Tibial nerve (tissue), 4 donors: ENCODE data around the gene TRIM40.

Experiments
- CTCF ChIP-seq, 5 experiments: fragments of 200-600 bp in 3 of 5; fragments of 450-650 bp in 2 of 5; sonication (generic) in 3 of 5; IDR thresholded peaks; one replicate each; pipeline ENCODE4 v1.5.1; 2016 to 2019; ENCODE audit warnings: antibody characterized with exemption in 5 of 5, mild to moderate bottlenecking in 3 of 5, moderate library complexity in 2 of 5
- EP300 ChIP-seq, 2 donors: sonication (generic); formaldehyde crosslinking; IDR thresholded peaks; one replicate each; pipeline ENCODE4 v1.6.1; 2017; ENCODE audit warnings: antibody characterized with exemption in 2 of 2, mild to moderate bottlenecking in 1 of 2
- POLR2A ChIP-seq, 2 donors: fragments of 450-650 bp; IDR thresholded peaks; one replicate each; pipeline ENCODE4 v1.6.1; 2017; ENCODE audit warnings: antibody characterized with exemption in 2 of 2, mild to moderate bottlenecking in 2 of 2, moderate library complexity in 2 of 2

DNA sequence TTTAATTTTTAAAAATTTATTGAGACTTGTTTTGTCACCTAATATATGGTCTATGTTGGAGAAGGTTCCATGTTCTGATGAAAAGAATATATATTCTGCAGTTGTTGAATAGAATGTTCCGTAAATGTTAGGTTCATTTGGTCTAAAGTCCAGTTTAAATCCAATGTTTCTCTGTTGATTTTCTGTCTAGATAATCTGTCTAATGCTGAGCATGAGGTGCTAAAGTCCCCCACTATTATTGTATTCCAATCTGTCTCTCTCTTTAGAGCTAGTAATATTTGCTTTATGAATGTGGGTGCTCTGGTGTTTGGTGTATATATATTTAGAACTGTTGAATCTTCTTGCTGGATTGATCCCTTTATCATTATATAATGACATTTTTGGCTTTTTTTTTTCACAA is 42.9 kb downstream of the TRIM40 start:
- TF ChIP-seq CTCF (IDR thresholded peaks at IDR 0.05) = no peak
- no peak for TF ChIP-seq POLR2A (IDR thresholded peaks at IDR 0.05)
- no peak for TF ChIP-seq EP300 (IDR thresholded peaks at IDR 0.05)
